DMS79 treated with DMSO at 0.1 percent for 48 hours (cell line): ENCODE results near the gene CMPK1.

Source experiments
- DNase-seq: peaks from one replicate; lab custom pipeline; 2025; lab: John Stamatoyannopoulos, UW

CMPK1 gene

DNA sequence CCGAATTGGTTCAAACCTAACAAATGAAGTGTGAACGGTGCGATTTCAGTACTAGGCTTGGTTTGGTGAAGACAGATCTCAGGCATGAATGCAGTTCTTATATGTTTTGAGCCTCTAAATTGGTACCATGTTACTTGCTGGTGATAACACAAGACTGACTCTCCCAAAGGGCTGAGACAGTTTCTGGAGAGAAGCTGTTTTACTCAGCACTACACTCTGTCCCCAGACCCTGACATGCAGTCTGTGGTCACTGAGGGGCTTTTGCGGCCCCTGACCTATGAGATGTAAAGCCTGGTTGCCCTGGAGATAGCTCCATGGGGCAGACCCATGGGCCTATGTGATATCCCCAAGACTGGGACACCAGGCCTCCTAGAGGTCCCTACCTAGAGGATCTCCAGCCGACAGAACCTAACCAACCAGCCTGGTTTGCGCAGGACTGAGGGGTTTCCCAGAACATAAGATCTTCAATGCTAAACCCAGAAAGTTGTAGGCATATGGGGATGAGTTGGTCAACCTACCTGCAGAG is 63.1 kb downstream of the CMPK1 start:
- DNase-seq, result no peak

DNA sequence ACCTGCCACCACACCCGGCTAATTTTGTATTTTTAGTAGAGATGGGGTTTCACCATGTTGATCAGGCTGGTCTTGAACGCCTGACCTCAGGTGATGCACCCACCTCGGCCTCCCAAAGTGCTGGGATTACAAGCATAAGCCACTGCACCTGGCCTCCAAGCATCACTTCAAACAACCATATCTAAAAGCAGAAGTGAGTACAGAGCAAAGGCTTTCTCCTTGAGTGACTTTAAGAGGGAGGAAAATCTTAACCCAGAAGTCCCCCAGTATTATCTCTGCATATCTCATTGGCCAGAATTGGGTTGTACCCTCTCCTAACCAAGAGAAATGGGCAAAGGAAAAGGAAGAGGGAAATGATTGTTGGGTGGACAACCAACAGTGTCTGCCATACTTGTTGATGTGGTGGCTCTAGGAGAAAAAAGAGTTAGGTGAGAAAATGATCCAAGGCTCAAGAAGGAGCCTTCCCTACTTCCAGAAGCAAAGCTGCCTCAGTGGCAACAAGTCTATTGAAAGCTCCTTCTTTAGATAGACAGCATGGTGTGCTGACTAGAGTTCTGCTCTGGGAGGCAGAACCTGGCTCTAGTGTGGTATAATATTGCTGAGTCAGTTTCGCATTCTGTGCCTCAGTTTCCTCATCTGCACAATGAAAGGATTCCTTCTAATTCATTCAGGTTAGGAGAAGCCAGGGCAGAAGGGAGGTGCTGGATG is 65.7 kb downstream of the CMPK1 start:
- DNase-seq, result no peak

DNA sequence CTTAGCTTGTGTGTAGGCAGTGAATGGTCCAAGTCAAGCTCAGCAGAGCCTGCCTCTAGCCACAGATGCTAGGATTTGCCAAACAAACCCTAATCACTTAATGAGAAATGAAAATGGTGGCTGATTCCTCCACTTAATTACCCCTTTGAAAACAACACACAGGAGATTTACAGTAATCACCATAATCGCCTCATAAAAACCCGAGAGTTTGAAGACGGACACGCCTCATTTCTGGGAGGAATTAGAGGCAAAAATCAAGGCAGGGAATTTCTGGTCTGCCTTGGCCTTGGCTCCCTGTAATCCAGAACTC is 66.2 kb downstream of the CMPK1 start:
- no peak for DNase-seq

DNA sequence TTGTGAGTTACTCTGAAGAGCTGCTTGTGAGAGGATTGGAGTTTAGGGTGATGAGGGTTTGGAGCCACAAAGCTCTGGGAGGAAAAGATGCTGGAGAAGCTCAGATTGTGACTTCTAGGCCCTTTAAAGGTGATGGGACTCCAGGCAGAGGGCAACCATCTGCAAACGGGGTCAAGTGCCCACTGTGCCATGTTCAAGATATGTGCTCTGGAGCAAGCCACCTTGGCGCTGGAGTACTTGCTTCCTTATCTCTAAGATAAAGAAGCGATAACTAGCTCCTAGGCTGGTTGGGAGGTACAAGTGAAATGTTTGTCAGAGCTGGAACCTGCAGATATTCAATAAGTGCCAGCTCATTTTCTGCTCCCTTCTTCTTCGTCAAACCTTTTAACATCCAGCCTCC is 68.2 kb downstream of the CMPK1 start:
- DNase-seq, result no peak

DNA sequence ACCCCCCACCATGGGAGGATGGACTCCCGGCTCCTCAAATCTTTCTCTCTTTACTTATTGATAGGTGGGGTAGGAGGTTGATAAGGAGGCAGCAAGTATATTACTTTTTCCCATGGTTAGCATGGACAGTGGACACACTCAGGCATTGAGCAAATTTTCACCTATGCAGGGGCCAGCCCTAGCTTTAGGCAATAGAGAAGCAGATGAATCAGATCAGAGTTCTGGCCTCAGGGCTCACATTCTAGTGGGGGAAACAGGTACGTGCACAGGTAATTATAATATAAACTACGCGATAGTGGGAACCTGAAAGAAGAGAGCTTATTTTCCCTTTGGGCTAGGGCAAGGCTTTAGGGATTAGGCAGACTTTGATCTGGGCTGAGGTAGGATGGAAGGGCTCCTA is 69.0 kb downstream of the CMPK1 start:
- DNase-seq, result no peak

DNA sequence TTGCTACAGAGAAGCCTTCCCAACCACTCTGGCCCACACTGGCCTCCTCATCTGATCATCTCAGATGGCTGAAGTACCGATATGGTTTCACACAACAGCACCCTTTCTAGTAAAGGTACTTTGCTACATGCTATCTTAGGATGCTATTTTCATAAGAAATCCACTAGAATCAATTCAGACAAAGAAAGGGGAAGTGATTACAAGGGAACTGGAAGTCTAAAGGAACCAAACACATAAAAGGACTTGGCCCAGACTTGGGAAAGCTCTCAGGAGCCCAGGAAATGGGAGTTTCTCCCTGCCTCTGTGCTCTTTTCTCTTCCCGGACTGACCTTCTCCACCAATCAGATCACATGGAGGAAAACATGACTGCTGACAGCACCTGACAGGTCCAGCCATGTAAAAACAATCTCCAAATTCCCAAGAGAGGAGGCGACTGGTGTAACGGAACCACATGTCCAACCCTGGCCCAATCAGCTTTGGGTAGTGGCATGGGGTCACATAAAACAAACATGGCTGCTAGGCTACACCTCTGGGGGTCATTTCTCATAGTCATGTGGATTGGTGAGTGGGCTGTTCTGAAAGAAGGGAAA is 69.8 kb downstream of the CMPK1 start:
- no peak for DNase-seq

DNA sequence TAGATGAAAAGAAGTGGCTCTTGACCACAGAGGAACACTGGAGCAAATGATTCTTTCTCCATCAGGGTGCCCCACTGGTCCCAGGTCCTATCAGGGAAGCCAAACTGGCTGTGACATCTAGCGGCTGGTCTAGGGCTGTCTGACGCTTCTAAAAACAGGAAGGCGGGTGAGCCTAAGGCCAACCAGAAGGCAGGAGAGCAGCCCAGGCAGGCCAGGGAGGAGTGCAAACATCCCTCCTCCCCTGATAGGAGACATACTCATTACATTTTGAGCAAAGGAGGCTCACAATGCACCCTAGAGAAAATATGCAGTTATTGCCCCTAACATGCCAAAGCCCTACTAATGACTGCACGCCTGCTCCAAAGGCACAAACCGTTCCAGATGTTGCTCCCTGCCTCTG is 72.1 kb downstream of the CMPK1 start:
- no peak for DNase-seq

DNA sequence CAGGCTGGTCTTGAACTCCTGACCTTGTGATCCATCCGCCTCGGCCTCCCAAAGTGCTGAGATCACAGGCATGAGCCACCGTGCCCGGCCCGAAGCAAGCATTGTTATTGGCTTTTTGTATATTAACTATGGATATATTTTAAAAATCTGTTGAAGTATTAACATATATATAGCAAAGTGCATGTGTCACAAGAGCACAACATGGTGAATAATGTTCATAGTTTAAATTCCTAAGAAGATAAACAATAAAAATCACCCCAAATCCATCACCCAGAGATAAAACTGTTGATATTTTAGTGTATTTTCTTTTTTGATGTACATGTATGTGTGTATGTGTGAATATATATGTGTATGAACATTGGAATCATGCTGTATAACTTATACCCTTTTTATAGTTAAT is 73.4 kb downstream of the CMPK1 start:
- DNase-seq, result no peak

DNA sequence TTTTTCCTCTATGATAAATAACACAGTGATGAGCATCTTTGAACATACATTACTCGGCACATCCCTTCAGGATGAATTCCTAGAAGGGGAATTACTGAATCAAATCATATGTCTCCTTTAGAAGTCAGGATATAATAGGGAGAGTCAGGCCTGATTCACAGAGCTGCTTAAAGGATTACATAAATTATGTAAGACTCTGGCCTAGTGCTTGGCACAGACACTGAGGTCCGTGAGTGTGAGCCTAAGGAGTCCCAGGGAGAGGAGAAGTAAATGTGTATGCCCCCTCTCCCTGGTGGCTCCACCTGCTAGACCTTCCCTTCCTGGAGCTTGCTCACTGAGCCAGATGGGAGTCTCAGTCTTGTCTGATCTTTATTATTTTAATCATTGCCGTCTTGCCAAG is 73.9 kb downstream of the CMPK1 start:
- DNase-seq, result no peak

DNA sequence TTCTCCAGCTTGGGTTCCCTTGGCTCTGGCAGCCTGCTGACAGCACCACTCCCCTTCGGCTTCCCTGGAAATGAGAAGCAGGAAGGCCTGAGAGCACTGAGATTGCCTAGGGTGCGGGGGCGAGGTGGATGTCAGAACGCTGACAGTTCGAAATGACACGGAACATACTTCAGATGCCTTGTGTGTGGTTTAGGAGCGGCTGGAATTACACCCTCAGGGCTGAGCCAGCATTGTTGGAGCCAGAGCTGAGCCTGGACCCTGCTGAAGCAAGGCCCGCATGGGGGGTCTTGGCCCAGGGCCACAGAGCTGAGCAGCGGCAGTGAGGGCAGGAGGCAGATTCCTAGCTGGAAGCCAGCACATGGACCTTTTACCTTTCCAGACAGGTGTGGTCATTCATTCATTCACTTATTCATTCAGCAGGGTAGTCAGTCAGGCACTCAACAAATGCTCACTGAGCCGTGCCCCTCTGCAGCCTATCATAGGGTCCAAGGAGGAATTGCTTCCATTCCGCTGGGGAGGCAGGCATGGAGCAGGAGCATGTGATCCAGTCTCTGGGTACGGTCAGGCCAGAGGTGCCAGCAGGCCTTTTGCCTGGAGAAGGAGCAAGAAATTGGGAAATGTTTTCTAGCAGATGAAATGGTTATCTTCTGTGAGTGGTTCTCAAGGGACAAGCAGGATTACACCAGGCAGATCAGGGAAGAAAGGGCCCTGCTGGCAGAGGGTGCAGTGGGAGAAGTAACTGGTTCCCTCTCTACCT is 75.9 kb downstream of the CMPK1 start:
- no peak for DNase-seq

DNA sequence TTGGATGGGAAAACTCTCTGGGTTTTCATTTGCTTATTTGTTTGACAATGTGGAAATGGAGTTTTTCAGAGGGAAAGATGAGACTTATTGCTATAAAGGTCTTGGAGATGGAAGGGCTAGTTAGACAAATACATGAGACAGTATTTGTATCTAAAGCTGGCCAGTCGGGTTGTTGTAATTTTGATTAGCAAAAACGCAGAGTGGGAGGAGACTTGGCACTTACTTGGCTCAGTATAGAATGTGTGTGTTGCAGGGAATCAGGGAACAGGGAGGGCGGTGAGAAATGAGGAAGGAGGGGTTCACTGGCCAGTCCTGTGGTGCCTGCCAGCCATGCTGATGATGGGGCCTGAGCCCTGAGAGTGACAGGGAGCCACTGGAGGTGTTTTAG is 76.5 kb downstream of the CMPK1 start:
- DNase-seq, result no peak

DNA sequence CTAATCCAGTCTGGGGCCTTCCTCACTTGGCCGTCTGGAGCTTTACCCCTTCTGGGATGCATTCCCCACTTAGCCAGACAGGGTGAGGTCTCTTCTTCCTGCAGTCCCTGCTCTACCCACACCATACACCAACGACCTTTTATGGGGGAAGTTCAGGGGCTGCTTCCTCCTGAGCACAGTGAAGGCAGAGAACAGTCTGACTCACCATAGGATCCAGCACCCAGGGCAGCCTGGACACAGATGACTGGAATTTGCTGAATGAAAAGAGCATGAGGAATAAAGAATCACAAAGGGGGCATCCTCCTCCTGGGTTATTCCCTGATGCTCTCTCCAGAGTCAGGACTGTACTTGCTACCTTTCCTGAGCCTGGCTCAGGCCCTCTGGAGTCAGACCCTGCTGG is 77.8 kb downstream of the CMPK1 start:
- DNase-seq, result no peak

DNA sequence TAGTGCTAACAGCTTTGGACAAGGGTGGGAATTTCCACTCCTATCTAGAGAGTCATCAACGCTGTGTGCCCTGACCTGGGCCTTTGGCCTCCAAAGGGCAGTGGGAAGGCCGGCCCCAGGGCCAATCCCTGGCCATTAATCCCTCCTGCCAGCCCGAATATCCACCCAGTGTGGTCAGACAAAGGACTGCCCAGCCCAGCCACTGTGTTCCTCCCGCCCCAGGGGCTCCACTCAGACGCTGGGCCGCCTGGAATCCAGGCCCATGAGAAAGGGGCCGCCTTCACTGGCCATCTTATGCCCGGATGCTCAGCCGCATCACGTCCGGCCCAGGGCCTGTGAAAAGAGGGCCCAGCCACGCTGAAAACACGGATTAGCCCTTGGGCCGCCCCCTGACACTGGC is 78.8 kb downstream of the CMPK1 start:
- DNase-seq, result no peak

DNA sequence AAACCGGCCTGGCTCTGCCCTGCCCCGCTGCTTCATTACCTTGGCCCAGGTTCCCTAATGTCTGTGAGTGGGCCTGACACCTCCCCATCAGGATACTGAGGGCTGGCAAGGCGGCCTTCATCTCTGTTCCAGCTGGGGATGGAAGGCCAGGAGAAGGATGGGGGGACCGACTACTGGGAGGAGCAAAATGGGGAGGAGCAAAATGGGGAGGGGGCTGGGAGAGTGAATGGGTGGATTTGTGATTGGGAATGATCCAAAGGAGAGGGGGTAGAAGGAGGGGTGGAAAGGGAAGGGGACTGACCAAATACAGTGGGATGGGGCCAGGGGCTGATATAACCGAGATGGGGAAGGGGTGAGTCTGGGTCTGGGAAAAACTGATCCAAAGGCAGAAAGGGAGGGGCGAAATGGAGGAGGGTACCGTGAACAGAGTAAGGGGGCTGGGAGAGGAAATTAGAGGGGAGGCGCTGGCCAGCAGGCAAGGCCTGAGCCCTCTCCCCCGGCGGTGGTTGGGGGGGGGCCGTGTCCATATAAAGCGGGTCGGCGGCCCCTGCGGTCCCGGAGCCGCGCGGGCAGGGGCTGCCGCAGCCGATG is 82.2 kb downstream of the CMPK1 start, which contains the start of gene FOXE3:
FOXE3 (plus strand) TSS at position 558 of the 591 bp plus-strand sequence; CDS start at position 589, 31 bp downstream.
- peak; percentile 25 for DNase-seq

DNA sequence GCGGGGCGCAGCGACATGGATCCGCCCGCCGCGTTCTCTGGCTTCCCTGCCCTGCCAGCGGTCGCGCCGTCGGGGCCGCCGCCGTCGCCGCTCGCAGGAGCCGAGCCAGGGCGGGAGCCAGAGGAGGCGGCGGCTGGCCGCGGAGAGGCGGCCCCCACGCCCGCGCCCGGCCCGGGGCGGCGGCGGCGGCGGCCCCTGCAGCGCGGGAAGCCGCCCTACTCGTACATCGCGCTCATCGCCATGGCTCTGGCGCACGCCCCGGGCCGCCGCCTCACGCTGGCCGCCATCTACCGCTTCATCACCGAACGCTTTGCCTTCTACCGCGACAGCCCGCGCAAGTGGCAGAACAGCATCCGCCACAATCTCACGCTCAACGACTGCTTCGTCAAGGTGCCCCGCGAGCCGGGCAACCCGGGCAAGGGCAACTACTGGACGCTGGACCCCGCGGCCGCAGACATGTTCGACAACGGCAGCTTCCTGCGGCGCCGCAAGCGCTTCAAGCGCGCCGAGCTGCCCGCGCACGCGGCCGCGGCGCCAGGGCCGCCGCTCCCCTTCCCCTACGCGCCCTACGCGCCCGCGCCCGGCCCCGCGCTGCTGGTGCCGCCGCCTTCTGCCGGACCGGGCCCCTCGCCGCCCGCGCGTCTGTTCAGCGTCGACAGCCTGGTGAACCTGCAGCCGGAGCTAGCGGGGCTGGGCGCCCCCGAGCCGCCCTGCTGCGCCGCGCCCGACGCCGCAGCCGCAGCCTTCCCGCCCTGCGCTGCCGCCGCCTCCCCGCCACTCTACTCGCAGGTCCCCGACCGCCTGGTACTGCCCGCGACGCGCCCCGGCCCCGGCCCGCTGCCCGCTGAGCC is 83.0 kb downstream of the CMPK1 start:
- no peak for DNase-seq

DNA sequence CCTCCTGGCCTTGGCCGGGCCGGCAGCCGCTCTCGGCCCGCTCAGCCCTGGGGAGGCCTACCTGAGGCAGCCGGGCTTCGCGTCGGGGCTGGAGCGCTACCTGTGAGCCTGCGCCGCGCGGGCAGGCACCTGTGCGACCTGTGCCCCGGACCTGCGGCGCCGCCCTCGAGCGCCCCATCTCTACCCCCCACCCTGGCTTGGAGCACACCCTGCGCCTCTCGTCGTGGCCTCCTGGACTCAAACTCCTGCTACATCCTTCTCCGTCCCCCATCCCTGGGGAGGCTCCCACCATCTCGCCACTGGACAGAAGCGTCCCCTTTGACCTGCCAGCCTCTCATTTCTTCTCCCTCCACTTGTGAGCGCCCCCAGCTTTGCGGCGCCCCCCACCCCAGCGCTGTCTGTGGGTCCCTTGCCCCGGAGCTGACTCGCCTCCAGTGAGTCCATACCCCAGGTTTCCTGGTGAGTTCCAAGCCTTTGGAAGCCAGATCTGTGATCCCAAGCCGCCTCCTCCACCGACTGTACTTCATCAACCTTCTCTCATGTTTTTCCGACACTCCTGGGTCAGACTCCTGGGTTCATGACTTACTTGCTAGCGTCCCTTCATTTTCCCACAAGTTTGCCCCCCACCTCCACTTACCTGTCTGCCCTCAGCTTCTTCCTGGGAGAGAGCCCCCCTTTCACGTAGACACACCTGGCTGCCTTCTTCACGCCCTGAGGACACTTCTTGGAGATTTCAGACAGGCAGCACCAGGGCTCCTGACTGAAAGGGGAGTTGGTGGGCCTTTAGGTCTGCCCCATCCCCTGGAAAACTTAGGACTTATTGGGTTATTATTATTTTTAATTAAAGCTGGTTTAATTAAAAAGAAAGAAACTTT is 83.8 kb downstream of the CMPK1 start:
- no peak for DNase-seq

DNA sequence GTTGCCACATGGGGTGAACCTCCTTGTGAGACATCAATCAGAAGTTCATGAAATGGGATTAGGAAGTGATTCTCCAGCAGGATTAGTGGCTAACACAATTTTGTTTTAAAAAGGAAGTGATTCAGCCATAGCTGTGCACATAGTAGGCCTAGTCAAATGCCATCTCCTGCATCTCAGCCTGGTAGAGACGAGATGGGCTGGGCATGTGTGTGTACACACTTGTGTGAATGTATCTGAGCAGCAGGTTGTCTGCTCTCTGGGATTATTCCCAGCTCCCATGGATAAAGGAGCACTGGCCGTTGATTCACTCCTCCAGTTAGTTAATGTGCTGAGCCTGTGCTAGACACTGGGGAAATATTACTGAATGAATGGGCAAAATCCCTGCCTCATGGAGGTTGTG is 84.5 kb downstream of the CMPK1 start:
- DNase-seq, result no peak

DNA sequence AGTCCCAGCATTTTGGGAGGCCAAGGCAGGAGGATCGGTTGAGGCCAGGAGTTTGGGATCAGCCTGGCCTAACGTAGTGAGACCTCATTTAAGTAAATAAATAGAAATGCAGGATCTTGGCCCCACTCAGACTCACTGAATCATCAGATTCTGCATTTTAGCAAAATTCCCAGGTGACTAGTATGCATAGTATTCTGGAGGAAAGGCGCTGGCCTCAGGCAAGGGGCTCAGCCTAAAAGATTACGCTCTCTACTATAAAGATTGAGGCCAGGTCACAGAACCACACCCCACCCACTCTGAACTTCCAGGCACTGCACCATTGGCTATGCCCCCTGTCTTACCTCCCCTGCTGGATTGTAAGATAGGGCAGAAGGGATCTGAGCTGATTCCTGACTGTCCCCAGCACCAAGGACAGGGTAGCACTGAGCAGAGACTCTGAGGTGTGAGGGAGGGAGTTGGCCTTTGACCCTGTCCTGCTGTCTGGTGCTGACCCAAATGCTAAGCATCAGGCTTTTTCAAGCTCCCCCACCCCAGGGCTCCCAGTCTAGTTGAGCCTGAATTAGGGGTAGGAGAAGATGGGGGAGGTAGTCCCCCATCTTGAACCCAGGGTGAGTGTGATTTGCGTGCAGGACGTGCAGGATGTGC is 85.2 kb downstream of the CMPK1 start:
- DNase-seq, result no peak

DNA sequence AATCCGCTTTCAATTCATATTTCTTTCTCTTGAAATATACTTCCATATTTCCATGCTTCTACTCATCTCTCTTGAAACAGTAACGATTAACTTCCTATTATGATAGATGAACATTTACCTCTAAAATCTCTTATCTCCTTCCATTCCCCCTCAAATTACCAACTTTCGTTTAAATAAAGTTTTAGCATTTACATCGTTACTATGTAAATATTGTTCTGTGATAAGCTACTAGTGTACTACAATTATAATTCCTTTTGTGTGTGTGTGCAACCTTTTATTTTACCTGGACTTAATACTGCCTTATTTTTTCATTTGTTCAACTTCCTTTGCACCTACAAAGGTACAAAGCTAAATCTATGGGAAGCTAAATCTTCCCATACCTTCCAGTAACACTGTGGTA is 87.0 kb downstream of the CMPK1 start:
- no peak for DNase-seq

DNA sequence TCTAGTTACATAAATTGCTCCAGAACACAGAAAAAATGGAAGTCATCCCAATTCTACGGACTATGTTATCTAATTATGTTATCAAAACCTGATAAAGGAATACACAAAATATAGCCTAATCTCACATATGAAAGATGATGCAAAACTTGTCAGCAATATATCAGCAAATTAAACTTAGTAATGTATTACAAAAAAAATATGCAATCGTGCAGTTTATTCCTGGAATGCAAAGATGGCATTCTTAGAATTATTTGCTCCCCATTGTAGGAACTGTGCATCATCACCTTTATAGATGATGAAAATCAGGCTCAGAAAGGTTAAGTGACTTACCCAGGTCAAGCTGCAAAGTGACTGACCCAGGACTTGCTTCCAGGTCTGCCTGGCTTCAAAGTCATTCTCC is 90.3 kb downstream of the CMPK1 start:
- DNase-seq, result no peak
